Right ventricle myocardium inferior (tissue), 1 donor: Measurements from ENCODE around the gene ZNRF3. TPM values are rescaled to one million over a fixed set of nuclear protein-coding genes. Genes with fewer than 3 reads are reported as not detected.

ENCODE experiments used
- total RNA-seq: library from RNA; stranded (reverse); fragmentation: NEBNext Ultra II Directional; extraction: Animal tissue kit (Norgen Biotek cat#: 25700); gene quantifications from one replicate; pipeline ENCODE4 v1.2.1, GENCODE V29; 2021
- donor health status: DM: no; HTN: yes; CAD: no; lungs with severe emphysema.

The ZNRF3 gene
- total RNA-seq, 1 donor from 2014 or later = 5.4 TPM

Other genes with a start within 250 kb of the ZNRF3 start
- 10.4 TPM for gene TTC28, start 203.7 kb upstream of the ZNRF3 start, total RNA-seq
- 1.9 TPM for gene CHEK2, start 141.8 kb upstream of the ZNRF3 start, total RNA-seq
- gene HSCB, start 141.5 kb upstream of the ZNRF3 start, total RNA-seq = 9.6 TPM
- 11.4 TPM for gene CCDC117, start 110.9 kb upstream of the ZNRF3 start, total RNA-seq
- 71.8 TPM for gene XBP1, start 83.0 kb upstream of the ZNRF3 start, total RNA-seq
- not detected for gene C22orf31, start 178.3 kb downstream of the ZNRF3 start, total RNA-seq
- 48.8 TPM for gene KREMEN1, start 189.5 kb downstream of the ZNRF3 start, total RNA-seq